ENCODE data around the gene OR5B21.

Gene OR5B21

DNA sequence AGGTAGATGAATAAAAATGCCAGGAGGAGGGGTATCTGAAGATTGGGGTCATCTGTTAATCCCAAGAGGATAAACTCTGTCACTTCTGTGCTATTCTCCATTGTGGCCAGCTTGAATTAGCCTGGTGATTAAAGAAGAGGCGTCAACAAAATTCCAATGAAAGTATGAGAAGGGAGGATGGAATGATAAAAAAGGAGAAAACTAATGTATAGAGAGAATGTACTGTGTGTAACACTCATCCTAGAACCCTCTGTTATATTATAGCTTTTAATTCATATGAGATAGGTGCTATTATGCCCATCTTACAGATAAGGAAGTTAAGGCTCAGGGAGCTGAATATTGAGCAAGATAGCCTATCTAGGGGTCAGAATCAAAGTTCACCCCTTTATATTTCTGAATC lies at the start of gene OR5B21:
Gene OR5B21, minus strand, starts transcription at position 101 of the 400 bp plus-strand sequence. Its CDS starts 0 bp downstream, at position 101.
- DNase-seq (ENCODE audit: low read depth): no peak

- DNase-seq (ENCODE audit: low read depth): no peak
Observed at GRCh38 chr11:58549644-58550043, 41.7 kb upstream of the OR5B21 start.

GRCh38 chr11:58546841-58547240 lies 38.9 kb upstream of the OR5B21 start:
- DNase-seq (ENCODE audit: low read depth): no peak

DNA sequence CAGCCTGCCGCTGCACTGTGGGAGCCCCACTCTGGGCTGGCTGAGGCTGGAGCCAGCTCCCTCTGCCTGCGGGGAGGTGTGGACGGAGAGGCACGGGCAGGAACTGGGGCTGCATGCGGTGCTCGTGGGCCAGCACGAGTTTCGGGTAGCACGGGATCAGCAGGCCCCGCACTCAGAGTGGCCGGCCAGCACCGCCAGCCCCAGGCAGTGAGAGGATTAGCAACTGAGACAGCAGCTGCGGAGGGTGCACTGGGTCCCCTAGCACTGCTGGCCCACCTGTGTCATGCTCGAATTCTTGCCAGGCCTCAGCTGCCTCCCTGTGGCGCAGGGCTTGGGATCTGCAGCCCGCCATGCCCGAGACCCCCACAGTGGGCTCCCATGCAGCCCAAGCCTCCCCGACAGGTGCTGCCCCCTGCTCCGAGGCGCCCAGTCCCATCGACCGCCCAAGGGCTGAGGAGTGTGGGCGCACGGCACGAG lies 24.0 kb upstream of the OR5B21 start:
- DNase-seq (ENCODE audit: low read depth): no peak

DNA sequence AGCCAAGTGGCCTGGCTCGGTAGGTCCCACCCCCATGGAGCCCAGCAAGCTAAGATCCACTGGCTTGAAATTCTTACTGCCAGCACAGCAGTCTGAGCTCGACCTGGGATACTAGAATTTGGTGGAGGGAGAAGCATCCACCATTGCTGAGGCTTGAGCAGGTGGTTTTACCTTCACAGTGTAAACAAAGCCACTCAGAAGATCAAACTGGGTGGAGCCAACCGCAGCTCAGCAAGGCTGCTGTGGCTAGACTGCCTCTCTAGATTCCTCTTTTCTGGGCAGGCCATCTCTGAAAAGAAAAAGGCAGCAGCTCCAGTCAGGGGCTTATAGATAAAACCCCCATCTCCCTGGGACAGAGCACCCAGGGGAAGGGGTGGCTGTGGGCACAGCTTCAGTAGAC lies 22.3 kb upstream of the OR5B21 start:
- DNase-seq (ENCODE audit: low read depth): no peak

GRCh38 chr11:58527429-58527828 lies 19.5 kb upstream of the OR5B21 start:
- no peak for DNase-seq (ENCODE audit: low read depth)

- DNase-seq (ENCODE audit: low read depth): no peak
Observed at GRCh38 chr11:58526721-58527120, 18.8 kb upstream of the OR5B21 start.

GRCh38 chr11:58525037-58525614 lies 17.2 kb upstream of the OR5B21 start:
- DNase-seq (ENCODE audit: low read depth): no peak

- DNase-seq (ENCODE audit: low read depth): peak; percentile 70
Observed at GRCh38 chr11:58524232-58525036, 16.5 kb upstream of the OR5B21 start.

- DNase-seq (ENCODE audit: low read depth): peak; percentile 41
Observed at GRCh38 chr11:58513747-58514367, 6.0 kb upstream of the OR5B21 start.

DNA sequence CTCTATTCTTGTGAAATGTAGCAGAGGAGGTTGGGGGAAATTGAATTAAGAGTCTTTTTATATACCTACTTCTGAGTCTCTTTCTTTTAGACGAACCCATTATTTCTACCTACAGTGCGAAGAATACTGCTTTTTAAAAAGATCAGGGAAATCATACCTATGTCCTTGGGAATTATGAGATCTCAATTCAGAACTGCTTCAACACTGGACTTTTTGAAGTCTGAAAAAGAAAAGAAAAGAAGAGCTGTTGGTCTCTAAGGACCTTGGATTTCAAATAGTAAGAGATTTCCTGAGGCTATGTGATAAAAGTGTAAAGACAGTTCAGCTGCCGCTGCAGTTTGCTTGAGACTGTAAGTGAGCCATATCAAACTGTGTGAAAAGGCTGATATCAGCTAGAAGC lies 3.7 kb upstream of the OR5B21 start:
- no peak for DNase-seq (ENCODE audit: low read depth)

GRCh38 chr11:58509748-58510147 lies 1.8 kb upstream of the OR5B21 start:
- DNase-seq (ENCODE audit: low read depth): no peak

- no peak for DNase-seq (ENCODE audit: low read depth)
Observed at GRCh38 chr11:58508814-58509213, 909 bp upstream of the OR5B21 start.

GRCh38 chr11:58507355-58507754 lies 550 bp downstream of the OR5B21 start:
- DNase-seq (ENCODE audit: low read depth): no peak

- no peak for DNase-seq (ENCODE audit: low read depth)
Observed at GRCh38 chr11:58506935-58507334, 970 bp downstream of the OR5B21 start.

- no peak for DNase-seq (ENCODE audit: low read depth)
Observed at GRCh38 chr11:58505849-58506248, 2.1 kb downstream of the OR5B21 start.

DNA sequence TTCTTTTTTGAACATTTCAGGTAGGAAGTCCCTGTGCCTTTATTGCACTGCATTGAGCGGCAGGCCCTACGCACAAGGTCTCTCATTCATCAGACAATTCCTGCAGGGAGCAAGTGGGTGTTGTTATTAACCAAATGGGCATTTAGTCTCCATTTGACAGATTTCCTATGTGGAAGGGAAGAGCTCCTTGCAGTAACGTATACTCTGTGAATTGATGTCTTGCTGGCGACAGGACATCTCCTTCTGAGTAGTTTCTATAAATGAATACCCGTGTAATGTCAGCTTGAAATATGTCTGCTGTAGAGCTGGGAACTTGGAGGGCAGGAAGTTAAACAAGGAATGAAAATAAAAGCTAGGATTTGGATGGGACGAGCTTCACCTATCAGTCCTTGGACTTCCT lies 3.7 kb downstream of the OR5B21 start:
- no peak for DNase-seq (ENCODE audit: low read depth)

DNA sequence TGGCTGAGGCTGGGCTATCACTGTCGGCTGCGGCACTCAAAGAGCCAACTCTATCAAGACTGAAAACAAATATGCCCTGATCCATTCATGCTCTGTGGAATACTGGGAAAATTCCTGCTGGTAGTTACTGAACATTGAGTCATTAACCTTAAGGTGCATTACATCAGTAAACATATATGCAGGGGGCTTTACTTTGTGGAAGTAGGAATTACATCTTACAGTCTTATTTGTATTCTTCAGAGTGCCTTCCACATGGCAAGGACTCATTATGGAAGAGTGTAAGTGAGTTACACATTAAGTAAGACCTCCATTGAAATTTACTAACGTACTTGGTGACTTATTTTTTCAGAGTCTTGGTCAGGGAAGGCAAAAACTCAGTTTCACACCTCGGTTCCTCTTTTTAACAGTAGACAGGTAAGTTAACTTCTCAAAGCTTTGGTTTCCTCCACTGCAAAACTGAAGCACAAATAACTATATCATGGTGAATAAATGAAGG lies 4.5 kb downstream of the OR5B21 start:
- DNase-seq (ENCODE audit: low read depth): no peak

- DNase-seq (ENCODE audit: low read depth): no peak
Observed at GRCh38 chr11:58502004-58502403, 5.9 kb downstream of the OR5B21 start.

DNA sequence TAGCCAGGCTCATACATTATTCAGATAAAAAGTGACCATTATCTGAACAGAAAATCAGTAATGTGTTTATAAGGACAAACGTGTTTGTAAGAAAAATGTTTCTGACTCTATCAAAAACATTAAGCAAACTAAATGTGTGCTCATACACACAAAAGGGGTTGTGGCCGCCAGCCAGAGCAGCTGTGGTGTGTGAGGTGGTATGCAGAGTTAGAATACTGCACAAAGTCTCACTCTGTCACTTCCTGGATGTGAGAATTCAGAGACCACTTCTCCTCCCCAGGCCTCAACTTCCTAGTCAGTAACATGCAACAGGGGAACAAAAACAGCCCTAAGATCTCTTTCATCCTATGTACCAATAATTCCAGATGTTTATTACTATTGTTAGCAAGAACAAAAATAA lies 9.4 kb downstream of the OR5B21 start:
- DNase-seq (ENCODE audit: low read depth): no peak

DNA sequence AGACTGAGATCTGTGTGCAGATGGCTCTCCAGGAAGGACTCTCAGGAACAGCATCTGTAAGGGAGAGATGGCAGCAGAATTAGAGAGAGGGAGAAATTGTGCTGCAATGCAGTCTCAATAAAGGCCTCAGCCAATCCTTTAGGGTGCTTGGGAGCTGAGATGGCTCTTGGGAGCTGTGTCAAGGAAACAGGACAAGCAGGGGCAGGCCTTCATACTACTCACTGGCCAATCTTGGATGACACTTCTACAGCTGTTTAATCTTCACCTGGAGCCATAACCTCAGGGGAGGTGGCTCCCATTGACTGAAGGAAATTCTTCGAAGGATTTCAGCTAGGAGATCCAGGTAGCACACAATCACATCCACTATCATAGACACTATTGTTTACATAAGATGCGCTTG lies 10.0 kb downstream of the OR5B21 start:
- DNase-seq (ENCODE audit: low read depth): no peak

DNA sequence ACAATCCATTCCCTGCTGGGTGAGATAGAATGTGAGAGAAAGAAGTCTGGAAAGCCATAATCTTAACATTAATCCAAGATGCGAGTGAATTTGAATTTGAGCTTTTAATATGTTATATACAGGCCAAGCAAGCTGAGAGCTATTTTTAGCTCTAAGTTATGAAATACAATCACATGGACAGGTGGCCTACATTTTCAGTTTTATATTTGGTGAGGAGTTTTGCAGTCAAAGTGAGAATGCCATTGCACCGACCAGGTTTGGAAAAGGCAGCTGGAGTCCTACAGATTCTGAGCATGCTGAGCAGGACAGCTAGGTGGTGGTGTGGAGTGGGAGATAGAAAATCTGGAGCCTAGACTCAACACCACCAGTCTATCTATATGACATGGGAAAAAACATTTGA lies 12.0 kb downstream of the OR5B21 start:
- DNase-seq (ENCODE audit: low read depth): no peak

DNA sequence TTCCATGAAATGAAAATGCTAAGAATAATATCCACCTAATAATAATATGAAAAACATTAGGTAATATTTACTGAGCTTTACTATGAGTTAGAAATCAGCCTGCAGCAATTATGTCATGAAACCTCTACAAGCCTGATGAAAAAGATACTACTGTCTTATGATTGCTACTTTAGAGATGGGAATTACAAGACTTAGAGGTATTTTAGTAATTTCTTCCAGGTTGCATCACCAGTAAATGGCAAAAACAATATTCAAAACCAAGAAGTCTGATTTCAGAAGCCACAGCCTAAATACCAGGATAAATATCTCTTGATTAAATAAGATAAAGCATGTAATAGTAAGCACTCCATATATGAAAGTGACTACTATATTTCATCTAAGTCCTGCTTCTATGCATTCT lies 13.8 kb downstream of the OR5B21 start:
- no peak for DNase-seq (ENCODE audit: low read depth)

All from stromal cell of bone marrow (primary cell).